ENCODE results near the gene OR52E6.

The OR52E6 gene

GRCh38 chr11:5815534-5815933 lies 26.2 kb downstream of the OR52E6 start:
- WGBS, 2 donors (ENCODE audit: extremely low coverage in 2 of 2, insufficient read length in 2 of 2, insufficient replicate concordance in 1 of 2), result no CpG with 5 or more reads among the region's 4 CpGs
- no peak overlapping the region for H3K18ac ChIP-seq (ENCODE audit: low read length)
- H2AK5ac ChIP-seq (ENCODE audit: low read depth, low read length), result no peak overlapping the region
- H3K27me3 ChIP-seq (ENCODE audit: control insufficient read depth in 3 of 3, insufficient read depth in 3 of 3, low read depth in 1 of 3, low read length in 3 of 3), result no peaks in the 10 kb centered on the region
- H2BK120ac ChIP-seq (ENCODE audit: low read depth, low read length), result no peak overlapping the region
- H3K4me3 ChIP-seq (ENCODE audit: low read length in 2 of 2), result no peak overlapping the region
- no peak overlapping the region for H3K9ac ChIP-seq (ENCODE audit: low read depth, low read length, poor library complexity)
- H2BK15ac ChIP-seq (ENCODE audit: low read length), result no peak overlapping the region
- no peaks in the 10 kb centered on the region for H3K36me3 ChIP-seq (replicated peaks in 1 of 2; ENCODE audit: control insufficient read depth in 2 of 2, insufficient read depth in 2 of 2, low read length in 2 of 2)
- no peak overlapping the region for H2BK5ac ChIP-seq (ENCODE audit: low read length)
- no peak overlapping the region for H4K8ac ChIP-seq (ENCODE audit: low read depth, low read length)
- H3K27ac ChIP-seq (replicated peaks; ENCODE audit: low read length), result no peak overlapping the region
- no peaks in the 10 kb centered on the region for H3K9me3 ChIP-seq (replicated peaks in 1 of 2; ENCODE audit: control insufficient read depth in 2 of 2, insufficient read depth in 1 of 2, low read depth in 1 of 2, low read length in 2 of 2)
- DNase-seq (ENCODE audit: low spot score), result no peak
- no peaks in the 10 kb centered on the region for H3K79me1 ChIP-seq (ENCODE audit: low read depth, low read length)
- H3K23ac ChIP-seq (ENCODE audit: low read depth, low read length, poor library complexity), result no peak overlapping the region
- H3K14ac ChIP-seq (ENCODE audit: low read length), result no peak overlapping the region
- H3K4me1 ChIP-seq (ENCODE audit: control insufficient read depth in 2 of 2, insufficient read depth in 1 of 2, low read depth in 1 of 2, low read length in 2 of 2), result no peaks in the 10 kb centered on the region
- H2BK12ac ChIP-seq (ENCODE audit: low read length), result no peak overlapping the region
- no peak overlapping the region for H4K91ac ChIP-seq (ENCODE audit: low read depth, low read length, poor library complexity)
- no peak overlapping the region for H3K4ac ChIP-seq (ENCODE audit: low read length)
- no peak overlapping the region for H3K4me2 ChIP-seq (ENCODE audit: insufficient read depth, low read length, poor library complexity, severe bottlenecking)
- H2AFZ ChIP-seq (ENCODE audit: low read length), result no peak overlapping the region

- H3K14ac ChIP-seq (ENCODE audit: low read length), result no peak overlapping the region
- H2AK5ac ChIP-seq (ENCODE audit: low read depth, low read length), result no peak overlapping the region
- H3K27ac ChIP-seq (replicated peaks; ENCODE audit: low read length), result no peak overlapping the region
- no peak overlapping the region for H2BK5ac ChIP-seq (ENCODE audit: low read length)
- DNase-seq (ENCODE audit: low spot score), result no peak
- H3K4me2 ChIP-seq (ENCODE audit: insufficient read depth, low read length, poor library complexity, severe bottlenecking), result no peak overlapping the region
- no peaks in the 10 kb centered on the region for H3K9me3 ChIP-seq (replicated peaks in 1 of 2; ENCODE audit: control insufficient read depth in 2 of 2, insufficient read depth in 1 of 2, low read depth in 1 of 2, low read length in 2 of 2)
- WGBS, 2 donors (ENCODE audit: extremely low coverage in 2 of 2, insufficient read length in 2 of 2, insufficient replicate concordance in 1 of 2), result 100% methylated on average over 1 of the region's 6 CpGs; no CpG with 5 or more reads in 1 of the 2 donors
- no peak overlapping the region for H4K91ac ChIP-seq (ENCODE audit: low read depth, low read length, poor library complexity)
- H3K36me3 ChIP-seq (replicated peaks in 1 of 2; ENCODE audit: control insufficient read depth in 2 of 2, insufficient read depth in 2 of 2, low read length in 2 of 2), result no peaks in the 10 kb centered on the region
- no peak overlapping the region for H3K23ac ChIP-seq (ENCODE audit: low read depth, low read length, poor library complexity)
- H2BK15ac ChIP-seq (ENCODE audit: low read length), result no peak overlapping the region
- no peaks in the 10 kb centered on the region for H3K79me1 ChIP-seq (ENCODE audit: low read depth, low read length)
- no peaks in the 10 kb centered on the region for H3K27me3 ChIP-seq (ENCODE audit: control insufficient read depth in 3 of 3, insufficient read depth in 3 of 3, low read depth in 1 of 3, low read length in 3 of 3)
- H4K8ac ChIP-seq (ENCODE audit: low read depth, low read length), result no peak overlapping the region
- H3K9ac ChIP-seq (ENCODE audit: low read depth, low read length, poor library complexity), result no peak overlapping the region
- H2BK12ac ChIP-seq (ENCODE audit: low read length), result no peak overlapping the region
- H2BK120ac ChIP-seq (ENCODE audit: low read depth, low read length), result no peak overlapping the region
- H2AFZ ChIP-seq (ENCODE audit: low read length), result no peak overlapping the region
- H3K4ac ChIP-seq (ENCODE audit: low read length), result no peak overlapping the region
- H3K4me3 ChIP-seq (ENCODE audit: low read length in 2 of 2), result no peak overlapping the region
- peaks cover 0 to 3% of the 10 kb centered on the region in 2 donors for H3K4me1 ChIP-seq (ENCODE audit: control insufficient read depth in 2 of 2, insufficient read depth in 1 of 2, low read depth in 1 of 2, low read length in 2 of 2)
- H3K18ac ChIP-seq (ENCODE audit: low read length), result no peak overlapping the region
Measured at GRCh38 chr11:5809905-5810795, 31.5 kb downstream of the OR52E6 start.

- Histone ChIP-seq H2BK12ac (ENCODE audit: low read length) (no peak overlapping the region), H2BK120ac (ENCODE audit: low read depth, low read length) (no peak overlapping the region), H2AFZ (ENCODE audit: low read length) (peak overlapping the region; percentile 62), H3K79me1 (ENCODE audit: low read depth, low read length) (no peaks in the 10 kb centered on the region), H3K18ac (ENCODE audit: low read length) (no peak overlapping the region), H3K14ac (ENCODE audit: low read length) (no peak overlapping the region), H3K27me3 (ENCODE audit: control insufficient read depth in 3 of 3, insufficient read depth in 3 of 3, low read depth in 1 of 3, low read length in 3 of 3) (no peaks in the 10 kb centered on the region), H3K9ac (ENCODE audit: low read depth, low read length, poor library complexity) (no peak overlapping the region), H3K4me3 (ENCODE audit: low read length in 2 of 2) (no peak overlapping the region), H3K23ac (ENCODE audit: low read depth, low read length, poor library complexity) (no peak overlapping the region), H3K4me2 (ENCODE audit: insufficient read depth, low read length, poor library complexity, severe bottlenecking) (no peak overlapping the region), H3K4me1 (ENCODE audit: control insufficient read depth in 2 of 2, insufficient read depth in 1 of 2, low read depth in 1 of 2, low read length in 2 of 2) (peaks cover 0 to 3% of the 10 kb centered on the region in 2 donors), H3K9me3 (replicated peaks in 1 of 2; ENCODE audit: control insufficient read depth in 2 of 2, insufficient read depth in 1 of 2, low read depth in 1 of 2, low read length in 2 of 2) (no peaks in the 10 kb centered on the region), H2BK5ac (ENCODE audit: low read length) (no peak overlapping the region), H3K27ac (replicated peaks; ENCODE audit: low read length) (no peak overlapping the region), H2AK5ac (ENCODE audit: low read depth, low read length) (no peak overlapping the region), H3K36me3 (replicated peaks in 1 of 2; ENCODE audit: control insufficient read depth in 2 of 2, insufficient read depth in 2 of 2, low read length in 2 of 2) (no peaks in the 10 kb centered on the region), H4K91ac (ENCODE audit: low read depth, low read length, poor library complexity) (no peak overlapping the region), H4K8ac (ENCODE audit: low read depth, low read length) (no peak overlapping the region), H3K4ac (ENCODE audit: low read length) (no peak overlapping the region), H2BK15ac (ENCODE audit: low read length) (no peak overlapping the region)
- DNase-seq (ENCODE audit: low spot score), result no peak
- WGBS, 2 donors (ENCODE audit: extremely low coverage in 2 of 2, insufficient read length in 2 of 2, insufficient replicate concordance in 1 of 2), result no CpG with 5 or more reads among the region's 5 CpGs
Measured at GRCh38 chr11:5809122-5809519, 32.6 kb downstream of the OR52E6 start.

- peak within 1 kb of the TSS in 1 of 2 donors; percentile 70 for H3K4me3 ChIP-seq (ENCODE audit: low read length in 2 of 2)
- H3K36me3 ChIP-seq (replicated peaks in 1 of 2; ENCODE audit: control insufficient read depth in 2 of 2, insufficient read depth in 2 of 2, low read length in 2 of 2), result no peaks in the 10 kb centered on the region
- peaks cover 0 to 3% of the 10 kb centered on the region in 2 donors for H3K4me1 ChIP-seq (ENCODE audit: control insufficient read depth in 2 of 2, insufficient read depth in 1 of 2, low read depth in 1 of 2, low read length in 2 of 2)
- WGBS, 2 donors (ENCODE audit: extremely low coverage in 2 of 2, insufficient read length in 2 of 2, insufficient replicate concordance in 1 of 2), result no CpG with 5 or more reads among the region's 24 CpGs
- H3K23ac ChIP-seq (ENCODE audit: low read depth, low read length, poor library complexity), result no peak within 1 kb of the TSS
- no peaks in the 10 kb centered on the region for H3K27me3 ChIP-seq (ENCODE audit: control insufficient read depth in 3 of 3, insufficient read depth in 3 of 3, low read depth in 1 of 3, low read length in 3 of 3)
- H2BK5ac ChIP-seq (ENCODE audit: low read length), result no peak within 1 kb of the TSS
- no peak within 1 kb of the TSS for H2BK12ac ChIP-seq (ENCODE audit: low read length)
- H3K18ac ChIP-seq (ENCODE audit: low read length), result peak within 1 kb of the TSS; percentile 79
- no peak within 1 kb of the TSS for H3K4ac ChIP-seq (ENCODE audit: low read length)
- H3K9ac ChIP-seq (ENCODE audit: low read depth, low read length, poor library complexity), result no peak within 1 kb of the TSS
- H2BK120ac ChIP-seq (ENCODE audit: low read depth, low read length), result no peak within 1 kb of the TSS
- H4K91ac ChIP-seq (ENCODE audit: low read depth, low read length, poor library complexity), result no peak within 1 kb of the TSS
- no peak within 1 kb of the TSS for H3K27ac ChIP-seq (replicated peaks; ENCODE audit: low read length)
- no peak within 1 kb of the TSS for H2BK15ac ChIP-seq (ENCODE audit: low read length)
- no peaks in the 10 kb centered on the region for H3K79me1 ChIP-seq (ENCODE audit: low read depth, low read length)
- H4K8ac ChIP-seq (ENCODE audit: low read depth, low read length), result no peak within 1 kb of the TSS
- H3K9me3 ChIP-seq (replicated peaks in 1 of 2; ENCODE audit: control insufficient read depth in 2 of 2, insufficient read depth in 1 of 2, low read depth in 1 of 2, low read length in 2 of 2), result no peaks in the 10 kb centered on the region
- H3K4me2 ChIP-seq (ENCODE audit: insufficient read depth, low read length, poor library complexity, severe bottlenecking), result peak within 1 kb of the TSS; percentile 69
- H2AK5ac ChIP-seq (ENCODE audit: low read depth, low read length), result no peak within 1 kb of the TSS
- peak; percentile 81 for DNase-seq (ENCODE audit: low spot score)
- peak within 1 kb of the TSS; percentile 62 for H2AFZ ChIP-seq (ENCODE audit: low read length)
- H3K14ac ChIP-seq (ENCODE audit: low read length), result no peak within 1 kb of the TSS
Measured at GRCh38 chr11:5808500-5809121, 33.1 kb downstream of the OR52E6 start, which contains the start of gene OR52N2. Gene OR52N2 (plus strand): TSS chr11:5808924. CDS start chr11:5820336, 11,412 bp downstream.

All from neuronal stem cell (in vitro differentiated cells).